GM12878 (cell line): ENCODE measurements around the gene FOXO3. TPM values are rescaled to one million over a fixed set of nuclear protein-coding genes. Genes with fewer than 3 reads are reported as not detected.

Source experiments
- ATAC-seq: fragments of 200-7000 bp; cut with Tn5 transposase; 3 replicates; pipeline ENCODE4 v1.9.1; 2020; ENCODE audit warnings: mild to moderate bottlenecking, moderate library complexity
- BruUV-seq: library from RNA; stranded (reverse); fragments of 400-500 nt; replicated peaks from 2 replicates; lab custom pipeline; 2021; lab: Mats Ljungman, UMichigan
- CTCF ChIA-PET: fragments of 300-600 bp; sonication (Branson Sonifier 250); formaldehyde crosslinking; extraction: SDS; loops from one replicate; lab custom pipeline; 2021; ENCODE audit warnings: inconsistent platforms; lab: Yijun Ruan, JAX
- POLR2A ChIA-PET: fragments of 350-600 bp; formaldehyde crosslinking; extraction: SDS; loops from one replicate; lab custom pipeline; 2021; ENCODE audit warnings: inconsistent platforms; lab: Charles Lee
- RAD21 ChIA-PET: fragments of 300-600 bp; sonication (Branson Sonifier 250); formaldehyde crosslinking; loops from one replicate; lab custom pipeline; 2023; ENCODE audit warnings: antibody characterized with exemption; ENCODE audit not compliant: unreplicated experiment; lab: Charles Lee
- SMC1A ChIA-PET: fragments of 300-600 bp; sonication (Branson Sonifier 250); formaldehyde crosslinking; loops from one replicate; lab custom pipeline; 2023; ENCODE audit not compliant: unreplicated experiment, uncharacterized antibody; lab: Charles Lee
- DNase-seq: peaks from one replicate; pipeline ENCODE4 v3.0.0-alpha.2; 2011; ENCODE audit warnings: low read depth, low spot score
- FAIRE-seq: peaks from 3 replicates; lab custom pipeline; 2011; peaks lifted over from hg19 to GRCh38; lab: Jason Lieb, UNC
- H2AFZ ChIP-seq: 2 replicates; pipeline ENCODE4 v1.6.0; 2011; ENCODE audit warnings: low read depth, low read length, control low read depth; ENCODE audit not compliant: control insufficient read depth
- H3K27ac ChIP-seq: 2 replicates; pipeline ENCODE4 v1.5.1; 2011; ENCODE audit warnings: control low read depth; ENCODE audit not compliant: control insufficient read depth, insufficient read depth
- H3K27me3 ChIP-seq, 2 experiments: replicated peaks in 1 of 2; 2 replicates each; pipeline versions ENCODE4 v1.6.0 to v1.6.1; 2011; ENCODE audit warnings: low read length in 1 of 2; ENCODE audit not compliant: control insufficient read depth in 2 of 2, insufficient read depth in 2 of 2
- H3K36me3 ChIP-seq, 2 experiments: 2 replicates each; pipeline ENCODE4 v1.5.1; 2011; ENCODE audit warnings: low read length in 1 of 2; ENCODE audit not compliant: control insufficient read depth in 2 of 2, insufficient read depth in 2 of 2
- H3K4me1 ChIP-seq: 2 replicates; pipeline ENCODE4 v1.6.1; 2011; ENCODE audit warnings: mild to moderate bottlenecking, low read length, moderate library complexity, mixed read lengths; ENCODE audit not compliant: control insufficient read depth, insufficient read depth
- H3K4me2 ChIP-seq: 2 replicates; pipeline ENCODE4 v1.6.0; 2011; ENCODE audit warnings: control low read depth; ENCODE audit not compliant: control insufficient read depth, insufficient read depth
- H3K4me3 ChIP-seq: fragments of 200-600 bp; sonication (generic); 2 replicates; pipeline ENCODE4 v1.5.1; 2016
- H3K79me2 ChIP-seq: 2 replicates; pipeline ENCODE4 v1.6.0; 2011; ENCODE audit warnings: low read length; ENCODE audit not compliant: control insufficient read depth, insufficient read depth
- H3K9ac ChIP-seq: 2 replicates; pipeline ENCODE4 v1.8.0; 2011; ENCODE audit warnings: low read length, control low read depth, mixed read lengths; ENCODE audit not compliant: control insufficient read depth, insufficient read depth
- H3K9me3 ChIP-seq: replicated peaks from 3 replicates; pipeline ENCODE4 v1.5.1; 2011; ENCODE audit warnings: mild to moderate bottlenecking, low read length; ENCODE audit not compliant: control insufficient read depth, insufficient read depth
- H4K20me1 ChIP-seq: 2 replicates; pipeline ENCODE4 v1.6.0; 2011; ENCODE audit not compliant: control insufficient read depth, insufficient read depth
- BCL11A ChIP-seq: IDR thresholded peaks from 2 replicates; pipeline ENCODE4 v1.6.1; 2011; ENCODE audit warnings: low read depth, low read length
- BHLHE40 ChIP-seq, 2 experiments: fragments of 450-650 bp in 1 of 2; IDR thresholded peaks; 2 replicates each; pipeline ENCODE4 v1.6.1; 2011 to 2017; ENCODE audit warnings: low read depth in 2 of 2, borderline replicate concordance in 1 of 2, improper control_type of control experiment in 1 of 2, low read length in 1 of 2, mild to moderate bottlenecking in 1 of 2
- CEBPB ChIP-seq, 2 experiments: fragments of 150-350 bp in 1 of 2; IDR thresholded peaks; 2 replicates each; pipeline ENCODE4 v1.6.1; 2012 to 2014; ENCODE audit warnings: low read depth in 2 of 2, low read length in 2 of 2, borderline replicate concordance in 1 of 2, inconsistent platforms in 1 of 2
- CHD2 ChIP-seq: IDR thresholded peaks from 2 replicates; pipeline ENCODE4 v1.6.1; 2011; ENCODE audit warnings: low read depth, low read length, improper control_type of control experiment, borderline replicate concordance
- CREM ChIP-seq: IDR thresholded peaks from 2 replicates; pipeline ENCODE4 v1.6.1; 2014; ENCODE audit warnings: antibody characterized with exemption, low read depth
- ESRRA ChIP-seq: IDR thresholded peaks from 2 replicates; pipeline ENCODE4 v1.6.1; 2012; ENCODE audit warnings: mild to moderate bottlenecking, low read length, improper control_type of control experiment
- HDAC2 ChIP-seq: fragments of 200-600 bp; sonication (generic); IDR thresholded peaks from 2 replicates; pipeline ENCODE4 v1.6.1; 2017
- HDGF ChIP-seq: fragments of 450-650 bp; IDR thresholded peaks from 2 replicates; pipeline ENCODE4 v1.6.1; 2016; ENCODE audit warnings: antibody characterized with exemption
- POLR2A ChIP-seq: IDR thresholded peaks from 2 replicates; pipeline ENCODE4 v1.6.1; 2011; ENCODE audit warnings: low read depth, mild to moderate bottlenecking, low read length
- POLR2AphosphoS2 ChIP-seq: IDR thresholded peaks from 2 replicates; pipeline ENCODE4 v1.6.1; 2011; ENCODE audit warnings: low read depth, mild to moderate bottlenecking, low read length, improper control_type of control experiment, moderate library complexity
- SMAD1 ChIP-seq: fragments of 450-650 bp; IDR thresholded peaks from 2 replicates; pipeline ENCODE4 v1.6.1; 2018; ENCODE audit warnings: mild to moderate bottlenecking, low read depth; ENCODE audit not compliant: partially characterized antibody
- SPI1 ChIP-seq: IDR thresholded peaks from 2 replicates; pipeline ENCODE4 v1.6.1; 2011; ENCODE audit warnings: low read depth, mild to moderate bottlenecking, low read length, moderate library complexity, borderline replicate concordance; ENCODE audit not compliant: insufficient read depth
- SUPT20H ChIP-seq: IDR thresholded peaks from 2 replicates; pipeline ENCODE4 v1.6.1; 2011; ENCODE audit warnings: low read depth, mild to moderate bottlenecking, low read length, moderate library complexity, borderline replicate concordance; ENCODE audit not compliant: control insufficient read depth
- SUZ12 ChIP-seq: fragments of 200-600 bp; sonication (generic); IDR thresholded peaks from one replicate; pipeline ENCODE4 v1.6.1; 2018; ENCODE audit warnings: antibody characterized with exemption, mild to moderate bottlenecking; ENCODE audit not compliant: unreplicated experiment
- WGBS: methylation state at CpG from one replicate; pipeline ENCODE4 v1.1.6; 2016; ENCODE audit warnings: low lambda C conversion rate; ENCODE audit not compliant: insufficient replicate concordance, insufficient coverage; ENCODE audit errors: missing lambda C conversion rate; 5-methylcytosine and 5-hydroxymethylcytosine counted together
- in situ Hi-C: fragments of 300-500 bp; cut with MboI; formaldehyde crosslinking; loops from 9 replicates; pipeline ENCODE4 v1.14.3; 2018; ENCODE audit warnings: mixed read lengths
- intact Hi-C: fragments of 100-400 bp; cut with micrococcal nuclease; formaldehyde crosslinking; loops from one replicate; pipeline ENCODE4 v1.14.2; 2022; ENCODE audit not compliant: unreplicated experiment
- polyA plus RNA-seq, 11 experiments: library from polyadenylated mRNA; depleted of rRNA in 4 of 11; unstranded in 6 of 11; stranded (reverse) in 5 of 11; fragments of >200 nt; fragmentation: Nextera tagmentation in 4 of 11; fragmentation: Illumina TruSeq in 1 of 11; extraction: Ambion mirVana in 4 of 11; extraction: Trizol in 1 of 11; gene quantifications; 1 replicate in 1 of 11; 2 replicates in 10 of 11; pipeline versions ENCODE4 v1.2.1 to v1.2.3, GENCODE V29; 2011 to 2016; ENCODE audit warnings: inconsistent platforms in 2 of 11, missing spikeins in 2 of 11, low read depth in 1 of 11
- total RNA-seq, 4 experiments: library from RNA; depleted of rRNA in 3 of 4; stranded (reverse); fragments of >200 nt in 3 of 4; fragmentation: Illumina TruSeq in 1 of 4; extraction: Trizol in 1 of 4; gene quantifications; 2 replicates each; pipeline versions ENCODE4 v1.2.1 to v1.2.3, GENCODE V29; 2013 to 2021

Gene FOXO3
- total and polyA plus RNA-seq, 10 of the 15 experiments (the other 5 are each of a cell fraction or from before 2014, with no cell fraction given), result 0.82 to 4.5 (median 1.7) TPM

DNA sequence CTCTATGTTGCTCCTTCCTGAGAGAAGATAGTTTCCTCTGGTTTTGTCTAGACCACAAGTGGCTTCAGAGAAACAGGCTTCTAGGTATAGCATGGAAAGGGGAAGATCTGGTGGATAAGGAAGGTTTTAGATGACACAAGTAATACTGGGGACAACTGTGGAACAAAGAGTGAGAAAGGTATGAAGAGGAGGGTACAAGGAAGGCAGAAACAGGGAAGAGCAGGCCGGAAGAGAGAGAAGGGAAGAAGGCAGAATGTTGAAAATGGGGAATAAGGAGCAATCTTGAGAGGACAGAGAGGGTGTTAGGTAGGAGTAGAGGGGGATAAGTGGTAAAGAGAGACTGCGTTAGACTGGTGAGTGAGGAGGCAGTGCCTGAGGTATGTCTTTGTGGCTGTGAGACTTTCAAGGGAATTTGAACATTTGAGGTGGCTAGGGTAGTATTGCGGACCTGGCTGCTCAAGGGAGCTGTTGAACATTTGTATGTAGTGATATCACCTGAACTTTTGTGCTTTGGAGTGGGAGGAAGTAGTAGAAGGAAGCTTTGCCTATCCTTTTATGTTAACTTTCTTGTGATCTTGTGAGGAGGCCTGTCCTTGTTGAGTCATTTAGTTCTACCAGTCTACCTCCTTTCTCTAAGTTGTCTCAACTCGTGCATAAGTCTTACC, 69.5 kb downstream of the FOXO3 start:
- no peak overlapping the region for H3K4me2 ChIP-seq
- ATAC-seq (peak; percentile 72), FAIRE-seq (peak; percentile 84), DNase-seq (no peak)
- 47% methylated on average over 4 of the region's 4 CpGs for WGBS
- in situ Hi-C loops (no loop called here), intact Hi-C loops (no loop called here)
- no peaks in the 10 kb centered on the region for H3K27me3 ChIP-seq
- H3K9me3 ChIP-seq, result no peaks in the 10 kb centered on the region
- H3K27ac ChIP-seq, result no peak overlapping the region
- BruUV-seq, result no TSS peak
- no peak overlapping the region for H3K9ac ChIP-seq
- H3K79me2 ChIP-seq, result peaks cover 22% of the 10 kb centered on the region
- peaks cover 4% of the 10 kb centered on the region; the same call in 1 of the 2 replicates for H3K4me1 ChIP-seq
- TF ChIP-seq BCL11A, result 0 out of 2 replicates have a peak, but pooled peaks have one; percentile 7
- TF ChIP-seq ESRRA, result no peak
- TF ChIP-seq HDAC2, result no peak
- 0 out of 2 replicates have a peak, but pooled peaks have one; percentile 4 for TF ChIP-seq SPI1
- TF ChIP-seq HDGF, result peak; percentile 41; the same call in 1 of the 2 replicates
- TF ChIP-seq BHLHE40 (IDR thresholded peaks at IDR 0.05; ENCODE audit: borderline replicate concordance in 1 of 2, low read depth in 2 of 2, low read length in 1 of 2), result 0 out of 4 replicates have a peak, but pooled peaks of 1 of the 2 experiments have one; percentile 4
- ChIA-PET RAD21 (no interaction called here), CTCF (interaction anchor here (1.2 kb wide), 1 partner anchor 10 kb away, joined by 3 read pairs; no protein-coding TSS in a partner anchor), SMC1A (no interaction called here), POLR2A (no interaction called here)
- no peak overlapping the region for H3K4me3 ChIP-seq
- H3K36me3 ChIP-seq, result peaks cover 0 to 3% of the 10 kb centered on the region in 2 experiments; a peak in 1 of 4 replicates
- no peaks in the 10 kb centered on the region for H4K20me1 ChIP-seq
- H2AFZ ChIP-seq, result no peak overlapping the region

DNA sequence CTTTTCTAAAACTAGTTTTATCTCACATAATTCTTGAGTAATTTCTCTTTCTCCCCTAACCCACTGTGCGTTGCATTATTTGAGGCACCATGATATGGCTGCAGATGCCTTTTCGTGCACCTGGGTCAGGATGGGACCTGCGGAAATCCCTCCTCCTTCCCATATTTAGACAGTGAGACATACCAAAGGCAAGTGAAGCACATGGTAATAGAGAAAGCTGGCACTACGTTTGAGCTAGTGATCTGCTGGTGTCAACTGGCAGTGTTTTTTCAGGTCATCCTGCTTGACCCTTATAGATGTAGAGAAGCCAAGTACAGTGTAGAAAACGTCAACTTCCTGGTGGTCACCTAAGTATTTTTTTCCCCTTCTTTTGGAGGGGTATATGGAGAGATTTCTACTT, 71.7 kb downstream of the FOXO3 start:
- Histone ChIP-seq H3K9me3 (no peaks in the 10 kb centered on the region), H3K36me3 (no peaks in the 10 kb centered on the region), H4K20me1 (no peaks in the 10 kb centered on the region), H3K4me2 (no peak overlapping the region), H3K27me3 (no peaks in the 10 kb centered on the region), H3K79me2 (peaks cover 25% of the 10 kb centered on the region), H3K27ac (no peak overlapping the region), H2AFZ (no peak overlapping the region), H3K9ac (no peak overlapping the region), H3K4me1 (peaks cover 12% of the 10 kb centered on the region; the same call in 1 of the 2 replicates), H3K4me3 (no peak overlapping the region)
- RAD21 ChIA-PET, result interaction anchor here (0.6 kb wide), 1 partner anchor 590 kb away, joined by 3 read pairs; no protein-coding TSS in a partner anchor
- POLR2A ChIA-PET, result no interaction called here
- in situ Hi-C loops, result no loop called here
- no peak for FAIRE-seq
- BruUV-seq, result no TSS peak
- SMC1A ChIA-PET, result no interaction called here
- WGBS, result 89% methylated on average over 5 of the region's 5 CpGs
- intact Hi-C loops, result no loop called here
- no peak for TF ChIP-seq CHD2
- no peak for TF ChIP-seq SMAD1
- no peak for TF ChIP-seq SUPT20H
- TF ChIP-seq CREM, result no peak
- no peak for TF ChIP-seq SUZ12
- no peak for TF ChIP-seq POLR2A
- no peak for TF ChIP-seq POLR2AphosphoS2
- TF ChIP-seq CEBPB (IDR thresholded peaks at IDR 0.05; ENCODE audit: borderline replicate concordance in 1 of 2, low read depth in 2 of 2, low read length in 2 of 2), result no peak
- no peak for ATAC-seq
- no peak for DNase-seq
- CTCF ChIA-PET, result no interaction called here
